A673 (cell line): Measurements from ENCODE around the gene HTD2.

Experiments used
- CTCF ChIP-seq: fragments of 300-800, 200-600 bp; sonication (generic); conservative IDR thresholded peaks from 2 replicates; pipeline ENCODE4 v1.5.1; 2017; ENCODE audit warnings: low read depth, mild to moderate bottlenecking, antibody characterized with exemption, low read length, moderate library complexity, mixed read lengths
- EZH2 ChIP-seq: fragments of 200-600 bp; sonication (generic); IDR thresholded peaks from 2 replicates; pipeline ENCODE4 v1.6.1; 2017; ENCODE audit warnings: borderline replicate concordance, low read depth, mild to moderate bottlenecking, mixed read lengths, antibody characterized with exemption, low read length; ENCODE audit not compliant: poor library complexity, severe bottlenecking

GRCh38 chr3:58325525-58325992 is 19.2 kb downstream of the HTD2 start:
- TF ChIP-seq CTCF (no peak), EZH2 (no peak)
